GM19395 (cell line): ENCODE measurements around the gene TAMM41.
"Not testable (repeated sequence)": the region's sequence is repeated elsewhere in the genome, so short reads cannot be mapped to it uniquely, and the experiment has no call there.

Source experiments
- ATAC-seq: cut with Tn5 transposase; IDR thresholded peaks from one replicate; pipeline ENCODE4 v1.9.1; 2021; ENCODE audit warnings: mild to moderate bottlenecking, moderate library complexity; ENCODE audit not compliant: unreplicated experiment

Gene TAMM41

GRCh38 chr3:11846281-11847266 is at the start of gene TAMM41:
TSS of gene TAMM41 (minus strand) at chr3:11846885. CDS start at chr3:11846636, 249 bp downstream.
- peak; percentile 100 for ATAC-seq

- no peak for ATAC-seq
These were observed 32.2 kb upstream of the TAMM41 start for GRCh38 chr3:11878837-11879236.

- ATAC-seq = not testable (repeated sequence)
These were observed 28.0 kb upstream of the TAMM41 start for GRCh38 chr3:11874707-11875106.

GRCh38 chr3:11863739-11864138 is 17.1 kb upstream of the TAMM41 start:
- ATAC-seq = not testable (repeated sequence)

- not testable (repeated sequence) for ATAC-seq
These were observed 15.9 kb upstream of the TAMM41 start for GRCh38 chr3:11862584-11862983.

- not testable (repeated sequence) for ATAC-seq
These were observed 15.5 kb upstream of the TAMM41 start for GRCh38 chr3:11862145-11862544.

- ATAC-seq = not testable (repeated sequence)
These were observed 13.5 kb upstream of the TAMM41 start for GRCh38 chr3:11860213-11860612.

- ATAC-seq = no peak
These were observed 6.8 kb upstream of the TAMM41 start for GRCh38 chr3:11853450-11853849.

- ATAC-seq = no peak
These were observed 3.3 kb upstream of the TAMM41 start for GRCh38 chr3:11850003-11850402.

- no peak for ATAC-seq
These were observed 922 bp upstream of the TAMM41 start for GRCh38 chr3:11847607-11848006.

GRCh38 chr3:11845651-11846050 is 1.0 kb downstream of the TAMM41 start:
- ATAC-seq = no peak

- ATAC-seq = no peak
These were observed 1.8 kb downstream of the TAMM41 start for GRCh38 chr3:11844891-11845290.

- no peak for ATAC-seq
These were observed 11.6 kb downstream of the TAMM41 start for GRCh38 chr3:11835028-11835639.

- ATAC-seq = no peak
These were observed 13.4 kb downstream of the TAMM41 start for GRCh38 chr3:11832981-11833905.

GRCh38 chr3:11829416-11829815 is 17.3 kb downstream of the TAMM41 start:
- ATAC-seq = no peak

GRCh38 chr3:11826628-11827265 is 19.9 kb downstream of the TAMM41 start:
- ATAC-seq = no peak

- no peak for ATAC-seq
These were observed 21.4 kb downstream of the TAMM41 start for GRCh38 chr3:11825301-11825700.

GRCh38 chr3:11820531-11821041 is 26.1 kb downstream of the TAMM41 start:
- ATAC-seq = peak; percentile 81

- ATAC-seq = no peak
These were observed 27.5 kb downstream of the TAMM41 start for GRCh38 chr3:11819146-11819689.

- no peak for ATAC-seq
These were observed 28.7 kb downstream of the TAMM41 start for GRCh38 chr3:11818033-11818432.
